GM12878 (cell line): ENCODE data around the gene NOD1. TPM values are rescaled to one million over a fixed set of nuclear protein-coding genes. Genes with fewer than 3 reads are reported as not detected.
A peak's percentile ranks its signal among the peaks of the same experiment; 100 is the strongest.

Experiments used
- ATAC-seq: fragments of 200-7000 bp; cut with Tn5 transposase; 3 replicates; pipeline ENCODE4 v1.9.1; 2020; ENCODE audit warnings: mild to moderate bottlenecking, moderate library complexity
- BruUV-seq: library from RNA; stranded (reverse); fragments of 400-500 nt; replicated peaks from 2 replicates; lab custom pipeline; 2021; lab: Mats Ljungman, UMichigan
- CTCF ChIA-PET: fragments of 300-600 bp; sonication (Branson Sonifier 250); formaldehyde crosslinking; extraction: SDS; loops from one replicate; lab custom pipeline; 2021; ENCODE audit warnings: inconsistent platforms; lab: Yijun Ruan, JAX
- POLR2A ChIA-PET: fragments of 350-600 bp; formaldehyde crosslinking; extraction: SDS; loops from one replicate; lab custom pipeline; 2021; ENCODE audit warnings: inconsistent platforms; lab: Charles Lee
- RAD21 ChIA-PET: fragments of 300-600 bp; sonication (Branson Sonifier 250); formaldehyde crosslinking; loops from one replicate; lab custom pipeline; 2023; ENCODE audit warnings: antibody characterized with exemption; ENCODE audit not compliant: unreplicated experiment; lab: Charles Lee
- SMC1A ChIA-PET: fragments of 300-600 bp; sonication (Branson Sonifier 250); formaldehyde crosslinking; loops from one replicate; lab custom pipeline; 2023; ENCODE audit not compliant: unreplicated experiment, uncharacterized antibody; lab: Charles Lee
- DNase-seq: peaks from one replicate; pipeline ENCODE4 v3.0.0-alpha.2; 2011; ENCODE audit warnings: low read depth, low spot score
- FAIRE-seq: peaks from 3 replicates; lab custom pipeline; 2011; peaks lifted over from hg19 to GRCh38; lab: Jason Lieb, UNC
- H2AFZ ChIP-seq: 2 replicates; pipeline ENCODE4 v1.6.0; 2011; ENCODE audit warnings: low read depth, low read length, control low read depth; ENCODE audit not compliant: control insufficient read depth
- H3K27ac ChIP-seq: 2 replicates; pipeline ENCODE4 v1.5.1; 2011; ENCODE audit warnings: control low read depth; ENCODE audit not compliant: control insufficient read depth, insufficient read depth
- H3K27me3 ChIP-seq, 2 experiments: replicated peaks in 1 of 2; 2 replicates each; pipeline versions ENCODE4 v1.6.0 to v1.6.1; 2011; ENCODE audit warnings: low read length in 1 of 2; ENCODE audit not compliant: control insufficient read depth in 2 of 2, insufficient read depth in 2 of 2
- H3K36me3 ChIP-seq, 2 experiments: 2 replicates each; pipeline ENCODE4 v1.5.1; 2011; ENCODE audit warnings: low read length in 1 of 2; ENCODE audit not compliant: control insufficient read depth in 2 of 2, insufficient read depth in 2 of 2
- H3K4me1 ChIP-seq: 2 replicates; pipeline ENCODE4 v1.6.1; 2011; ENCODE audit warnings: mild to moderate bottlenecking, low read length, moderate library complexity, mixed read lengths; ENCODE audit not compliant: control insufficient read depth, insufficient read depth
- H3K4me2 ChIP-seq: 2 replicates; pipeline ENCODE4 v1.6.0; 2011; ENCODE audit warnings: control low read depth; ENCODE audit not compliant: control insufficient read depth, insufficient read depth
- H3K4me3 ChIP-seq: fragments of 200-600 bp; sonication (generic); 2 replicates; pipeline ENCODE4 v1.5.1; 2016
- H3K79me2 ChIP-seq: 2 replicates; pipeline ENCODE4 v1.6.0; 2011; ENCODE audit warnings: low read length; ENCODE audit not compliant: control insufficient read depth, insufficient read depth
- H3K9ac ChIP-seq: 2 replicates; pipeline ENCODE4 v1.8.0; 2011; ENCODE audit warnings: low read length, control low read depth, mixed read lengths; ENCODE audit not compliant: control insufficient read depth, insufficient read depth
- H3K9me3 ChIP-seq: replicated peaks from 3 replicates; pipeline ENCODE4 v1.5.1; 2011; ENCODE audit warnings: mild to moderate bottlenecking, low read length; ENCODE audit not compliant: control insufficient read depth, insufficient read depth
- H4K20me1 ChIP-seq: 2 replicates; pipeline ENCODE4 v1.6.0; 2011; ENCODE audit not compliant: control insufficient read depth, insufficient read depth
- BHLHE40 ChIP-seq, 2 experiments: fragments of 450-650 bp in 1 of 2; IDR thresholded peaks; 2 replicates each; pipeline ENCODE4 v1.6.1; 2011 to 2017; ENCODE audit warnings: low read depth in 2 of 2, borderline replicate concordance in 1 of 2, improper control_type of control experiment in 1 of 2, low read length in 1 of 2, mild to moderate bottlenecking in 1 of 2
- EED ChIP-seq: sonication (generic); IDR thresholded peaks from 2 replicates; pipeline ENCODE4 v1.6.1; 2016; ENCODE audit warnings: antibody characterized with exemption, low read depth
- ESRRA ChIP-seq: IDR thresholded peaks from 2 replicates; pipeline ENCODE4 v1.6.1; 2012; ENCODE audit warnings: mild to moderate bottlenecking, low read length, improper control_type of control experiment
- HDGF ChIP-seq: fragments of 450-650 bp; IDR thresholded peaks from 2 replicates; pipeline ENCODE4 v1.6.1; 2016; ENCODE audit warnings: antibody characterized with exemption
- IKZF1 ChIP-seq: fragments of 450-650 bp; conservative IDR thresholded peaks from 2 replicates; pipeline ENCODE4 v1.6.1; 2017; ENCODE audit warnings: antibody characterized with exemption, mild to moderate bottlenecking
- IKZF2 ChIP-seq, 2 experiments: fragments of 450-650 bp; IDR thresholded peaks; 2 replicates each; pipeline ENCODE4 v1.6.1; 2017; ENCODE audit warnings: mild to moderate bottlenecking in 2 of 2, moderate library complexity in 2 of 2
- RAD21 ChIP-seq: IDR thresholded peaks from 2 replicates; pipeline ENCODE4 v1.6.1; 2011; ENCODE audit warnings: mild to moderate bottlenecking, low read depth, low read length, moderate library complexity; ENCODE audit not compliant: insufficient read depth
- SMC3 ChIP-seq: IDR thresholded peaks from 2 replicates; pipeline ENCODE4 v1.6.1; 2011; ENCODE audit warnings: low read length, improper control_type of control experiment, borderline replicate concordance
- ZNF24 ChIP-seq: fragments of 450-650 bp; IDR thresholded peaks from 2 replicates; pipeline ENCODE4 v1.6.1; 2017; ENCODE audit warnings: antibody characterized with exemption, mild to moderate bottlenecking
- WGBS: methylation state at CpG from one replicate; pipeline ENCODE4 v1.1.6; 2016; ENCODE audit warnings: low lambda C conversion rate; ENCODE audit not compliant: insufficient replicate concordance, insufficient coverage; ENCODE audit errors: missing lambda C conversion rate; 5-methylcytosine and 5-hydroxymethylcytosine counted together
- in situ Hi-C: fragments of 300-500 bp; cut with MboI; formaldehyde crosslinking; loops from 9 replicates; pipeline ENCODE4 v1.14.3; 2018; ENCODE audit warnings: mixed read lengths
- intact Hi-C: fragments of 100-400 bp; cut with micrococcal nuclease; formaldehyde crosslinking; loops from one replicate; pipeline ENCODE4 v1.14.2; 2022; ENCODE audit not compliant: unreplicated experiment
- polyA plus RNA-seq, 11 experiments: library from polyadenylated mRNA; depleted of rRNA in 4 of 11; unstranded in 6 of 11; stranded (reverse) in 5 of 11; fragments of >200 nt; fragmentation: Nextera tagmentation in 4 of 11; fragmentation: Illumina TruSeq in 1 of 11; extraction: Ambion mirVana in 4 of 11; extraction: Trizol in 1 of 11; gene quantifications; 1 replicate in 1 of 11; 2 replicates in 10 of 11; pipeline versions ENCODE4 v1.2.1 to v1.2.3, GENCODE V29; 2011 to 2016; ENCODE audit warnings: inconsistent platforms in 2 of 11, missing spikeins in 2 of 11, low read depth in 1 of 11
- total RNA-seq, 4 experiments: library from RNA; depleted of rRNA in 3 of 4; stranded (reverse); fragments of >200 nt in 3 of 4; fragmentation: Illumina TruSeq in 1 of 4; extraction: Trizol in 1 of 4; gene quantifications; 2 replicates each; pipeline versions ENCODE4 v1.2.1 to v1.2.3, GENCODE V29; 2013 to 2021
- TF ChIP-seq, protein P1 (sequence below), 3 experiments: IDR thresholded peaks in 2 of 3; conservative IDR thresholded peaks in 1 of 3; 2 replicates each; pipeline ENCODE4 v1.5.1; 2011; ENCODE audit warnings: low read depth in 3 of 3, low read length in 3 of 3, mild to moderate bottlenecking in 3 of 3, control low read depth in 2 of 3, moderate library complexity in 2 of 3, inconsistent platforms in 1 of 3, mixed read lengths in 1 of 3; ENCODE audit not compliant: control insufficient read depth in 2 of 3, insufficient read depth in 1 of 3; ENCODE audit errors: extremely low read depth in 1 of 3

The NOD1 gene
- total and polyA plus RNA-seq, 10 of the 15 experiments (the other 5 are each of a cell fraction or from before 2014, with no cell fraction given) = 1.8 to 14.6 (median 8.9) TPM

GRCh38 chr7:30412782-30413504, 65.6 kb downstream of the NOD1 start:
- peak; percentile 75 for ATAC-seq

More at GRCh38 chr7:30412782-30413504, 65.6 kb downstream of the NOD1 start:
- no TSS peak for BruUV-seq
- CTCF ChIA-PET = interaction anchor here (0.6 to 5.5 kb wide), 8 partner anchors 60 to 350 kb away, joined by 3 to 42 read pairs (median 5); no protein-coding TSS in a partner anchor
- intact Hi-C loops = loop anchor here (1.0 to 5.0 kb wide), 3 partner anchors 137 to 249 kb away; no protein-coding TSS in a partner anchor
- Histone ChIP-seq H3K9ac (no peak overlapping the region), H3K27ac (no peak overlapping the region), H2AFZ (no peak overlapping the region), H3K9me3 (peaks cover 3% of the 10 kb centered on the region; the same call in 1 of the 3 replicates), H3K36me3 (no peaks in the 10 kb centered on the region), H3K4me1 (peaks cover 8% of the 10 kb centered on the region), H4K20me1 (no peaks in the 10 kb centered on the region), H3K4me3 (no peak overlapping the region), H3K79me2 (no peaks in the 10 kb centered on the region), H3K27me3 (no peaks in the 10 kb centered on the region), H3K4me2 (no peak overlapping the region)
- in situ Hi-C loops = loop anchor here (5.0 kb wide), 2 partner anchors 136 to 251 kb away; no protein-coding TSS in a partner anchor
- DNase-seq = peak; percentile 16
- no peak for FAIRE-seq
- 70% methylated on average over 5 of the region's 5 CpGs for WGBS
- POLR2A ChIA-PET = no interaction called here
- RAD21 ChIA-PET = interaction anchor here (2.3 to 3.1 kb wide), 2 partner anchors 90 to 136 kb away, joined by 7 to 20 read pairs; no protein-coding TSS in a partner anchor
- SMC1A ChIA-PET = interaction anchor here (0.6 to 4.0 kb wide), 8 partner anchors 24 to 249 kb away, joined by 3 to 46 read pairs (median 4); no protein-coding TSS in a partner anchor
- TF ChIP-seq ESRRA = no peak
- peak; percentile 38; the same call in 1 of the 2 replicates for TF ChIP-seq IKZF1
- 0 out of 4 replicates have a peak, but pooled peaks of 1 of the 2 experiments have one; percentile 9 for TF ChIP-seq IKZF2 (IDR thresholded peaks at IDR 0.05)
- TF ChIP-seq EED = 0 out of 2 replicates have a peak, but pooled peaks have one; percentile 26
- peak; percentile 70 for TF ChIP-seq RAD21
- peak; percentile 76 for TF ChIP-seq SMC3
- TF ChIP-seq, protein P1, sequence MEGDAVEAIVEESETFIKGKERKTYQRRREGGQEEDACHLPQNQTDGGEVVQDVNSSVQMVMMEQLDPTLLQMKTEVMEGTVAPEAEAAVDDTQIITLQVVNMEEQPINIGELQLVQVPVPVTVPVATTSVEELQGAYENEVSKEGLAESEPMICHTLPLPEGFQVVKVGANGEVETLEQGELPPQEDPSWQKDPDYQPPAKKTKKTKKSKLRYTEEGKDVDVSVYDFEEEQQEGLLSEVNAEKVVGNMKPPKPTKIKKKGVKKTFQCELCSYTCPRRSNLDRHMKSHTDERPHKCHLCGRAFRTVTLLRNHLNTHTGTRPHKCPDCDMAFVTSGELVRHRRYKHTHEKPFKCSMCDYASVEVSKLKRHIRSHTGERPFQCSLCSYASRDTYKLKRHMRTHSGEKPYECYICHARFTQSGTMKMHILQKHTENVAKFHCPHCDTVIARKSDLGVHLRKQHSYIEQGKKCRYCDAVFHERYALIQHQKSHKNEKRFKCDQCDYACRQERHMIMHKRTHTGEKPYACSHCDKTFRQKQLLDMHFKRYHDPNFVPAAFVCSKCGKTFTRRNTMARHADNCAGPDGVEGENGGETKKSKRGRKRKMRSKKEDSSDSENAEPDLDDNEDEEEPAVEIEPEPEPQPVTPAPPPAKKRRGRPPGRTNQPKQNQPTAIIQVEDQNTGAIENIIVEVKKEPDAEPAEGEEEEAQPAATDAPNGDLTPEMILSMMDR (IDR thresholded peaks at IDR 0.05 in 2 of 3, conservative IDR thresholded peaks at IDR 0.05 in 1 of 3; ENCODE audit: control insufficient read depth in 2 of 3, extremely low read depth in 1 of 3, insufficient read depth in 1 of 3, low read depth in 3 of 3, low read length in 3 of 3) = peak; percentile 38 to 59 (median 40); a peak in 5 of 6 replicates
- TF ChIP-seq HDGF = no peak
- TF ChIP-seq ZNF24 = no peak
- TF ChIP-seq BHLHE40 (IDR thresholded peaks at IDR 0.05; ENCODE audit: borderline replicate concordance in 1 of 2, low read depth in 2 of 2, low read length in 1 of 2) = peak; percentile 17 to 43; a peak in 1 of 4 replicates
